Astrocyte of the spinal cord (primary cell): ENCODE data around the gene PRRT3.

Experiments used
- DNase-seq: peaks from one replicate; pipeline ENCODE4 v3.0.0; 2011; ENCODE audit warnings: low read depth, low spot score
- H3K4me3 ChIP-seq: 2 replicates; pipeline ENCODE4 v1.5.1; 2011; ENCODE audit warnings: low read depth, mild to moderate bottlenecking, low read length, moderate library complexity
- CTCF ChIP-seq: IDR thresholded peaks from 2 replicates; pipeline ENCODE4 v1.5.1; 2012; ENCODE audit warnings: low read depth, mild to moderate bottlenecking, low read length, inconsistent platforms
- in situ Hi-C: cut with HindIII; loops from 2 replicates; pipeline ENCODE4 v1.10.0; 2017; ENCODE audit warnings: low sequenced_read_pairs

PRRT3 gene

GRCh38 chr3:9976721-9977709, 24.8 kb upstream of the PRRT3 start:
- TF ChIP-seq CTCF, result no peak
- in situ Hi-C loops, result no loop called here
- H3K4me3 ChIP-seq, result no peak overlapping the region
- DNase-seq, result peak; percentile 96

DNA sequence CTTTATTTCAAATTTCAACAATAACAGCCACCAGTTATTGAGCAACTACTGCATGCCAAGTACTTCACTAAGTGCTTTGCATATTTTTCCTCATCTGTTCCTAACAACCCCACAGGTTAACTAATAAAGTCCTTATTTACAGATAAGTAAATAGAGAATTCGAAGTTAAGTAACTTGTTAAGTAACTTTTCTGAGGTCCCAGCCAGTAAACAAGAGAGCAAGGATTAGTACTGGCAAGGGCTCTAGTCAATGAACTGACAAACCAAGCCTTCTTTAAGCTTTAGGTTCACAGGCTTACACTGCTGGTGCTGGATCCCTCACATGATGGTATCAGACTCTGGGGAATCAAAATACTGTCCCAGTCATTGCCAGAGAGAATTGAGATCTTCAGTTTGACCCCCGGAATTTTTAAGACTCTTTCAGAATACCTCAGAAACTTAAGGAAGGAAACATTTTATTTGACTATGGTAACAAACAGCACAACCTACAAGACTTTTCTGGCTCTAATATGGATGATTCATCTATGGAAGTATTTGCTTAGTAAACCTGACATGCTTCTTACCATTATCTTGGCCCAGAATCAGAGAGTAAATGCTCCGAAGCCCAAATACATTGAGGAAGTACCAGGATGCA, 17.9 kb upstream of the PRRT3 start:
- TF ChIP-seq CTCF, result no peak
- H3K4me3 ChIP-seq, result no peak overlapping the region
- in situ Hi-C loops, result no loop called here
- DNase-seq, result peak; percentile 75

GRCh38 chr3:9969632-9970019, 17.4 kb upstream of the PRRT3 start:
- no peak for DNase-seq
- no peak overlapping the region for H3K4me3 ChIP-seq
- no peak for TF ChIP-seq CTCF
- in situ Hi-C loops, result no loop called here

DNA sequence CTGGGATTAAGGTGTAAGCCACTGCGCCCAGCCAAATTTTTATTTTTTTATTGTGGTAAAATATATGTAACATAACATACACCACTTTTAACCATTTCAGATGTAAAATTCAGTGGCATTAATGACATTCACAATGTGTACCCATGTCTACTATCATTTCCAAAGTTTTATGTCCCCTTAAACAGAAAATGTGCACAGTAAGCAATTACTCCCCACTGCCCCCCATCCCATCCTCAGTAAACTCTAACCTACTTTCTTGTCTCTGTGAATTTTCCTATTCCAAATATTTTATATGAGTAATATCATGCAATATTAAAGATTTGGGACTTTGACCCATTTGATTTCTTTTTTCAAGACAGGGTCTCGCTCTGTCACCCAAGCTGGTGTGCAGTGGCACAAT, 14.6 kb upstream of the PRRT3 start:
- in situ Hi-C loops, result no loop called here
- H3K4me3 ChIP-seq, result no peak overlapping the region
- TF ChIP-seq CTCF, result no peak
- DNase-seq, result no peak

DNA sequence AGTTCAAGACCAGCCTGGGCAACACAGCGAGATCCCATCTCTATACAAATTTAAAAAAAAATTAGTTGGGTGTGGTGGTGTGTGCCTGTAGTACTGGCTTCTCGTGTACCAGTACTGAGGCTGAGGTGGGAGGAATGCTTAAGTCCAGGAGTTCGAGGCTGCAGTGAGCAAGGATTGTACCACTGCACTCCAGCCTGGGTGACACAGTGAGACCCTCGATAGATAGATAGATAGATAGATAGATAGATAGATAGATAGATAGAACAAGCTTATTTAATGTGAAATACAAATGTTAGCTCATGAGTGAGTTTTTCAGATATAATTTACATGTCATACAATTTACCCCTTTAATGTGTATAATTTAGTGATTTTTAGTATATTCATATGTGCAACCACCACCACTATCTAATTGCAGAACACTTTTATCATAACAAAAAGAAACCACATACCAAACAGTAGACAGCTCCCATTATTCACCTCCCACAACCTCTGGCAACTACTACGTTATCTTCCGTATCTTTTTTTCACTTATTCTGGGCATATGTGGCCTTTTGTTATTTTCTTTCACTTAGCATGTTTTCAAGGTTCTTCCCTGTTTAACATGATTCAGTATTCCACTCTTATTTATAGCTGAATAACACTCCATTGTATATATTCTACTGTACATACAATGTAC, 13.1 kb upstream of the PRRT3 start:
- DNase-seq, result no peak
- H3K4me3 ChIP-seq, result no peak overlapping the region
- in situ Hi-C loops, result no loop called here
- TF ChIP-seq CTCF, result no peak

DNA sequence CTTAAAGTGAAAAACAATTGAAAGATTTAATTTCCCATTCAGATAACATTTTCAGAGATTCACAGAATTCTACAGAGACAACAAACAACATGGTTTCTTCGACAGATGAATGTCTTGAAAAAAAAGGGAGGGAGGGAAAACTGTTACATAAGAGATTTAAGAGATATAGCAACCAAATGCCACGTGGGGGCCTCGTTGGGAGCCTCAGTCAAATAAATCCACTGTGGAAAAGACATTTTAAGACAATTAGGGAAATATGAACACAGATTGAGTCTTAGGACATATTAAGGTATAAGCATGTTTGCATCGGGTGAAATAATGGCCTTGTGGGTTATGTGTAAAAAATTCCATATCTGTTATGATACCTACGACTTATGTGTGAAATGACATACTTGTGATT, 5.0 kb upstream of the PRRT3 start:
- peak; percentile 12 for TF ChIP-seq CTCF
- DNase-seq, result peak; percentile 23
- no peak overlapping the region for H3K4me3 ChIP-seq
- in situ Hi-C loops, result no loop called here
